Activated naive CD8-positive, alpha-beta T cell treated with anti-CD3 and anti-CD28 coated beads, Interleukin-2, amount 10 ng/mL, durations not matched to agents 7 days and 5 days (primary cell): Measurements from ENCODE around the gene RECK. TPM values are rescaled to one million over a fixed set of nuclear protein-coding genes. Genes with fewer than 3 reads are reported as not detected.

Experiments
- ATAC-seq: fragments of 150-1000 bp; cut with Tn5 transposase; one replicate; pipeline ENCODE4 v1.10.0; 2021; ENCODE audit warnings: low read depth, moderate library complexity
- POLR2A ChIA-PET: fragments of 350-600 bp; sonication (Branson Sonifier 250); formaldehyde crosslinking; loops from one replicate; lab custom pipeline; 2021; ENCODE audit warnings: antibody characterized with exemption; lab: Charles Lee
- DNase-seq: peaks from one replicate; pipeline ENCODE4 v3.0.0; 2021
- H3K27ac Mint-ChIP-seq: one replicate; pipeline ENCODE4 v1.8.0; 2022; ENCODE audit warnings: mild to moderate bottlenecking, mixed read lengths
- H3K27me3 Mint-ChIP-seq: one replicate; pipeline ENCODE4 v1.8.0; 2022; ENCODE audit warnings: mild to moderate bottlenecking, moderate library complexity, mixed read lengths
- H3K36me3 Mint-ChIP-seq: one replicate; pipeline ENCODE4 v1.8.0; 2021; ENCODE audit warnings: mild to moderate bottlenecking, mixed read lengths
- H3K4me1 Mint-ChIP-seq: one replicate; pipeline ENCODE4 v1.8.0; 2021; ENCODE audit warnings: mixed read lengths
- H3K4me3 Mint-ChIP-seq: one replicate; pipeline ENCODE4 v1.8.0; 2022; ENCODE audit warnings: mild to moderate bottlenecking, moderate library complexity, mixed read lengths
- H3K9me3 Mint-ChIP-seq: one replicate; pipeline ENCODE4 v1.8.0; 2021; ENCODE audit warnings: mixed read lengths
- total RNA-seq, 2 experiments: library from RNA; stranded (reverse); gene quantifications; one replicate each; pipeline ENCODE4 v1.2.3, GENCODE V29; 2021

RECK gene
- total RNA-seq, 2 experiments from 2014 or later: 8.8 to 9.3 TPM

- peak; percentile 95 for DNase-seq
- Mint-ChIP-seq H3K4me3 (peak overlapping the region; percentile 76), H3K4me1 (peaks cover 4% of the 10 kb centered on the region), H3K27me3 (peaks cover 28% of the 10 kb centered on the region), H3K9me3 (no peaks in the 10 kb centered on the region), H3K36me3 (peaks cover 10% of the 10 kb centered on the region), H3K27ac (peak overlapping the region; percentile 68)
- peak; percentile 94 for ATAC-seq
- POLR2A ChIA-PET: interaction anchor here (0.6 to 1.6 kb wide), 5 partner anchors 10 to 65 kb away, joined by 3 to 10 read pairs (median 8); no protein-coding TSS in a partner anchor
These were observed 129.6 kb downstream of the RECK start for GRCh38 chr9:36166168-36166927.

GRCh38 chr9:36169166-36169565 is 132.5 kb downstream of the RECK start, which contains the start of gene CCIN:
Gene CCIN (plus strand): TSS chr9:36169388. CDS start chr9:36169503, 115 bp downstream.
- no peak for DNase-seq
- no peaks in the 10 kb centered on the region for H3K9me3 Mint-ChIP-seq
- POLR2A ChIA-PET: interaction anchor here (0.9 kb wide), 1 partner anchor 32 kb away, joined by 3 read pairs; the partner anchor contains the start of gene GLIPR2
- no peak within 1 kb of the TSS for H3K4me3 Mint-ChIP-seq
- H3K27ac Mint-ChIP-seq: no peak within 1 kb of the TSS
- no peak for ATAC-seq
- H3K27me3 Mint-ChIP-seq: peaks cover 36% of the 10 kb centered on the region
- peaks cover 4% of the 10 kb centered on the region for H3K4me1 Mint-ChIP-seq
- H3K36me3 Mint-ChIP-seq: no peaks in the 10 kb centered on the region

- Mint-ChIP-seq H3K4me3 (no peak overlapping the region), H3K27ac (no peak overlapping the region), H3K4me1 (peaks cover 6% of the 10 kb centered on the region), H3K36me3 (no peaks in the 10 kb centered on the region), H3K27me3 (peaks cover 36% of the 10 kb centered on the region), H3K9me3 (no peaks in the 10 kb centered on the region)
- ATAC-seq (no peak), DNase-seq (no peak)
- POLR2A ChIA-PET: interaction anchor here (0.5 kb wide), 1 partner anchor 27 kb away, joined by 4 read pairs; no protein-coding TSS in a partner anchor
These were observed 133.0 kb downstream of the RECK start for GRCh38 chr9:36169708-36170107.

- POLR2A ChIA-PET: no interaction called here
- Mint-ChIP-seq H3K27me3 (peaks cover 36% of the 10 kb centered on the region), H3K4me3 (no peak overlapping the region), H3K27ac (no peak overlapping the region), H3K36me3 (no peaks in the 10 kb centered on the region), H3K9me3 (no peaks in the 10 kb centered on the region), H3K4me1 (peaks cover 6% of the 10 kb centered on the region)
- ATAC-seq (no peak), DNase-seq (no peak)
These were observed 133.8 kb downstream of the RECK start for GRCh38 chr9:36170531-36170930.

- Mint-ChIP-seq H3K36me3 (no peaks in the 10 kb centered on the region), H3K27me3 (peaks cover 21% of the 10 kb centered on the region), H3K4me3 (no peak overlapping the region), H3K27ac (no peak overlapping the region), H3K4me1 (peaks cover 5% of the 10 kb centered on the region), H3K9me3 (no peaks in the 10 kb centered on the region)
- ATAC-seq: no peak
- POLR2A ChIA-PET: interaction anchor here (0.7 kb wide), 1 partner anchor 229 kb away, joined by 4 read pairs; no protein-coding TSS in a partner anchor
- DNase-seq: no peak
These were observed 137.1 kb downstream of the RECK start for GRCh38 chr9:36173861-36174260.

Other genes with a start within 250 kb of the RECK start
- gene NPR2, start 245.3 kb upstream of the RECK start, total RNA-seq: 10 to 100 TPM; 13.5 to 13.7 TPM
- gene SPAG8, start 224.7 kb upstream of the RECK start, total RNA-seq: 1 to 10 TPM; 3.4 to 4.6 TPM
- 10 to 100 TPM; 54.3 to 56.4 TPM for gene HINT2, start 221.9 kb upstream of the RECK start, total RNA-seq
- not detected for gene FAM221B, start 208.2 kb upstream of the RECK start, total RNA-seq
- 1 to 10 TPM; 5.9 to 6.1 TPM for gene TMEM8B, start 207.7 kb upstream of the RECK start, total RNA-seq
- gene OR13J1, start 166.5 kb upstream of the RECK start, total RNA-seq: not detected
- not detected for gene HRCT1, start 130.7 kb upstream of the RECK start, total RNA-seq
- not detected for gene SPAAR, start 127.4 kb upstream of the RECK start, total RNA-seq
- gene OR2S2, start 78.8 kb upstream of the RECK start, total RNA-seq: not detected
- gene GLIPR2, start 99.8 kb downstream of the RECK start, total RNA-seq: 10 to 100 TPM; 56.5 to 58.1 TPM
- gene CCIN, start 132.5 kb downstream of the RECK start, total RNA-seq: under 1 TPM; 0.14 to 0.26 TPM
- 100 to 1,000 TPM; 119 to 123 TPM for gene CLTA, start 154.0 kb downstream of the RECK start, total RNA-seq
- gene GNE, start 221.5 kb downstream of the RECK start, total RNA-seq: 10 to 100 TPM; 16.3 to 17.1 TPM